K562 (cell line): Measurements from ENCODE around the gene RNF112. TPM values are rescaled to one million over a fixed set of nuclear protein-coding genes. Genes with fewer than 3 reads are reported as not detected.

Source experiments
- ATAC-seq: fragments of 200-7000 bp; cut with Tn5 transposase; 3 replicates; pipeline ENCODE4 v1.9.1; 2020; ENCODE audit warnings: moderate library complexity
- BruUV-seq: library from RNA; stranded (reverse); fragments of 400-500 nt; replicated peaks from 2 replicates; lab custom pipeline; 2021; lab: Mats Ljungman, UMichigan
- CTCF ChIA-PET: fragments of 300-600 bp; formaldehyde crosslinking; extraction: SDS; loops from one replicate; lab custom pipeline; 2021; ENCODE audit warnings: low intra/inter-chr PET ratio; lab: Yijun Ruan, JAX
- POLR2A ChIA-PET: fragments of 300-600, 350-650 bp; sonication (Branson Sonifier 250); formaldehyde crosslinking; extraction: SDS; loops from one replicate; lab custom pipeline; 2021; ENCODE audit warnings: antibody characterized with exemption, inconsistent platforms; lab: Yijun Ruan, JAX
- DNase-seq, 4 experiments: peaks; one replicate each; pipeline versions ENCODE4 v3.0.0 to v3.0.0-alpha.2; 2011 to 2018; ENCODE audit warnings: low spot score in 3 of 4, mixed read lengths in 3 of 4; ENCODE audit errors: extremely low read depth in 1 of 4
- FAIRE-seq: peaks from 2 replicates; lab custom pipeline; 2011; peaks lifted over from hg19 to GRCh38; lab: Jason Lieb, UNC
- H2AFZ ChIP-seq: 2 replicates; pipeline ENCODE4 v1.6.0; 2011; ENCODE audit warnings: low read depth, low read length, control low read depth, inconsistent platforms
- H3K27ac ChIP-seq: fragments of 200-600 bp; 3 replicates; pipeline ENCODE4 v1.8.0; 2011; ENCODE audit warnings: low read depth, mild to moderate bottlenecking, control low read depth, inconsistent platforms, low read length, moderate library complexity, mixed read lengths; ENCODE audit errors: extremely low read depth
- H3K27me3 ChIP-seq, 2 experiments: fragments of 300-600 bp in 1 of 2; 2 replicates in 1 of 2; 3 replicates in 1 of 2; pipeline versions ENCODE4 v1.6.0 to v1.8.0; 2011; ENCODE audit warnings: inconsistent platforms in 2 of 2, low read length in 2 of 2, mild to moderate bottlenecking in 1 of 2, mixed read lengths in 1 of 2, moderate library complexity in 1 of 2; ENCODE audit not compliant: control insufficient read depth in 2 of 2, insufficient read depth in 2 of 2
- H3K36me3 ChIP-seq: fragments of 300-600 bp; 3 replicates; pipeline ENCODE4 v1.8.0; 2011; ENCODE audit warnings: mild to moderate bottlenecking, low read length, inconsistent platforms; ENCODE audit not compliant: control insufficient read depth, insufficient read depth
- H3K4me1 ChIP-seq, 2 experiments: fragments of 200-600 bp in 1 of 2; replicated peaks in 1 of 2; 2 replicates in 1 of 2; 3 replicates in 1 of 2; pipeline versions ENCODE4 v1.5.1 to v1.8.0; 2011; ENCODE audit warnings: inconsistent platforms in 2 of 2, low read length in 2 of 2, mild to moderate bottlenecking in 1 of 2, mixed read lengths in 1 of 2, moderate library complexity in 1 of 2; ENCODE audit not compliant: control insufficient read depth in 2 of 2, insufficient read depth in 2 of 2
- H3K4me2 ChIP-seq: 2 replicates; pipeline ENCODE4 v1.6.1; 2011; ENCODE audit warnings: low read length, control low read depth, inconsistent platforms, mixed read lengths; ENCODE audit not compliant: insufficient read depth
- H3K4me3 ChIP-seq: fragments of 200-600 bp; sonication (generic), shearing (Covaris generic); 2 replicates; pipeline ENCODE4 v1.5.1; 2016; ENCODE audit warnings: control low read depth, inconsistent platforms
- H3K79me2 ChIP-seq: fragments of 200-600 bp; 3 replicates; pipeline ENCODE4 v1.8.0; 2011; ENCODE audit warnings: low read length, inconsistent platforms; ENCODE audit not compliant: control insufficient read depth, insufficient read depth
- H3K9ac ChIP-seq, 2 experiments: 2 replicates each; pipeline versions ENCODE4 v1.6.0 to v1.6.1; 2011; ENCODE audit warnings: low read depth in 2 of 2, low read length in 2 of 2, control low read depth in 1 of 2, inconsistent platforms in 1 of 2, mild to moderate bottlenecking in 1 of 2, mixed read lengths in 1 of 2; ENCODE audit not compliant: insufficient read depth in 1 of 2
- H3K9me1 ChIP-seq: one replicate; pipeline ENCODE4 v1.6.0; 2011; ENCODE audit warnings: inconsistent platforms, mild to moderate bottlenecking, low read length, moderate library complexity; ENCODE audit not compliant: control insufficient read depth, insufficient read depth
- H3K9me3 ChIP-seq: replicated peaks from 2 replicates; pipeline ENCODE4 v1.5.1; 2011; ENCODE audit warnings: low read depth, low read length, inconsistent platforms; ENCODE audit not compliant: control insufficient read depth, insufficient read depth
- H4K20me1 ChIP-seq: replicated peaks from 2 replicates; pipeline ENCODE4 v1.6.1; 2011; ENCODE audit warnings: low read length, inconsistent platforms, mixed read lengths; ENCODE audit not compliant: control insufficient read depth, insufficient read depth
- CBX3 ChIP-seq, 2 experiments: IDR thresholded peaks; 1 replicate in 1 of 2; 2 replicates in 1 of 2; pipeline ENCODE4 v1.6.1; 2012; ENCODE audit warnings: inconsistent platforms in 2 of 2, low read length in 2 of 2, borderline replicate concordance in 1 of 2, control low read depth in 1 of 2
- COPS2 ChIP-seq: fragments of 450-650 bp; conservative IDR thresholded peaks from 2 replicates; pipeline ENCODE4 v1.6.1; 2016; ENCODE audit warnings: mild to moderate bottlenecking, moderate library complexity
- EGR1 ChIP-seq: fragments of 450-650 bp; conservative IDR thresholded peaks from 2 replicates; pipeline ENCODE4 v1.6.1; 2017; ENCODE audit warnings: mild to moderate bottlenecking
- ELF1 ChIP-seq: fragments of 200-800 bp; sonication (Bioruptor generic); IDR thresholded peaks from 2 replicates; pipeline ENCODE4 v1.6.1; 2016; ENCODE audit warnings: missing genetic modification characterization, missing compliant biosample characterization
- ETV1 ChIP-seq: fragments of 450-650 bp; conservative IDR thresholded peaks from 2 replicates; pipeline ENCODE4 v1.6.1; 2016; ENCODE audit warnings: missing genetic modification characterization, control low read depth, low read depth, missing compliant biosample characterization
- KDM2B ChIP-seq: fragments of 250-450 bp; sonication (Bioruptor Pico); IDR thresholded peaks from 2 replicates; pipeline ENCODE4 v1.8.0; 2021; ENCODE audit warnings: mild to moderate bottlenecking, moderate library complexity
- KLF10 ChIP-seq: fragments of 250-450 bp; sonication (Bioruptor Pico); IDR thresholded peaks from 2 replicates; pipeline ENCODE4 v1.6.1; 2021; ENCODE audit warnings: matching md5 sums
- MAFF ChIP-seq: IDR thresholded peaks from 2 replicates; pipeline ENCODE4 v1.6.1; 2012; ENCODE audit warnings: low read length, improper control_type of control experiment
- SETDB1 ChIP-seq: IDR thresholded peaks from one replicate; pipeline ENCODE4 v1.6.1; 2012; ENCODE audit warnings: low read length, control low read depth, inconsistent platforms
- TAF1 ChIP-seq: IDR thresholded peaks from 2 replicates; pipeline ENCODE4 v1.6.1; 2011; ENCODE audit warnings: mild to moderate bottlenecking, low read length, moderate library complexity; ENCODE audit not compliant: insufficient read depth, control insufficient read depth, severe bottlenecking; ENCODE audit errors: extremely low read depth
- TRIM24 ChIP-seq, 2 experiments: fragments of 450-650 bp; IDR thresholded peaks; 2 replicates each; pipeline ENCODE4 v1.6.1; 2016
- TRIM28 ChIP-seq: fragments of 450-650 bp; IDR thresholded peaks from 2 replicates; pipeline ENCODE4 v1.6.1; 2017
- ZC3H4 ChIP-seq: sonication (generic); formaldehyde crosslinking; IDR thresholded peaks from 2 replicates; pipeline ENCODE4 v1.9.0; 2021; ENCODE audit warnings: missing genetic modification reagents, borderline replicate concordance
- ZFX ChIP-seq: sonication (generic); formaldehyde crosslinking; IDR thresholded peaks from 2 replicates; pipeline ENCODE4 v1.8.0; 2022; ENCODE audit warnings: mild to moderate bottlenecking, missing genetic modification reagents, moderate library complexity
- ZNF140 ChIP-seq: fragments of 250-450 bp; sonication (Bioruptor Pico); IDR thresholded peaks from 2 replicates; pipeline ENCODE4 v1.8.0; 2021; ENCODE audit warnings: moderate library complexity, mild to moderate bottlenecking, inconsistent platforms
- ZNF764 ChIP-seq: fragments of 250-450 bp; sonication (Bioruptor Pico); IDR thresholded peaks from 2 replicates; pipeline ENCODE4 v1.4.0; 2020; ENCODE audit warnings: low read depth, mild to moderate bottlenecking, moderate library complexity
- WGBS: fragments of 100-300 bp; shearing (Covaris generic); methylation state at CpG from one replicate; pipeline ENCODE4 v1.1.6; 2016; ENCODE audit warnings: low coverage, mixed read lengths; ENCODE audit not compliant: insufficient coverage; ENCODE audit errors: missing lambda C conversion rate; 5-methylcytosine and 5-hydroxymethylcytosine counted together
- in situ Hi-C: fragments of 300-500 bp; cut with MboI; formaldehyde crosslinking; loops from 4 replicates; pipeline ENCODE4 v1.15.0; 2018; ENCODE audit warnings: inconsistent platforms, mixed read lengths
- intact Hi-C: fragments of 100-400 bp; cut with micrococcal nuclease; formaldehyde crosslinking; loops from 2 replicates; pipeline ENCODE4 v1.14.2; 2022
- polyA plus RNA-seq, 8 experiments: library from polyadenylated mRNA; depleted of rRNA in 4 of 8; stranded (reverse) in 5 of 8; unstranded in 3 of 8; fragments of >200 nt; fragmentation: Nextera tagmentation in 2 of 8; fragmentation: Illumina TruSeq in 1 of 8; extraction: Ambion mirVana in 2 of 8; extraction: Trizol in 1 of 8; gene quantifications; 2 replicates each; pipeline versions ENCODE4 v1.2.1 to v1.2.3, GENCODE V29; 2011 to 2014; ENCODE audit warnings: inconsistent platforms in 1 of 8, missing spikeins in 1 of 8
- total RNA-seq, 7 experiments: library from RNA; depleted of rRNA in 6 of 7; stranded (reverse); fragments of >200 nt in 6 of 7; fragmentation: Illumina TruSeq in 2 of 7; extraction: Trizol in 2 of 7; gene quantifications; 2 replicates each; pipeline versions ENCODE4 v1.2.1 to v1.2.3, GENCODE V29; 2011 to 2021; ENCODE audit warnings: low replicate concordance in 1 of 7
- TF ChIP-seq, protein P1 (sequence below): IDR thresholded peaks from 3 replicates; pipeline ENCODE4 v1.6.1; 2011; ENCODE audit warnings: borderline replicate concordance, mild to moderate bottlenecking; ENCODE audit not compliant: insufficient read length, insufficient read depth
- TF ChIP-seq, protein P2 (sequence below): sonication (generic); IDR thresholded peaks from 2 replicates; pipeline ENCODE4 v1.6.1; 2016
- TF ChIP-seq, protein P3 (sequence below): sonication (generic); formaldehyde crosslinking; IDR thresholded peaks from 2 replicates; pipeline ENCODE4 v1.8.0; 2022; ENCODE audit warnings: mild to moderate bottlenecking, missing genetic modification reagents
- TF ChIP-seq, protein P4 (sequence below): fragments of 250-450 bp; sonication (Bioruptor Pico); IDR thresholded peaks from 2 replicates; pipeline ENCODE4 v1.4.0; 2020

RNF112 gene
- total and polyA plus RNA-seq, 9 of the 15 experiments (the other 6 are each of a cell fraction or from before 2014, with no cell fraction given): 0.05 TPM; not detected in 8

DNA sequence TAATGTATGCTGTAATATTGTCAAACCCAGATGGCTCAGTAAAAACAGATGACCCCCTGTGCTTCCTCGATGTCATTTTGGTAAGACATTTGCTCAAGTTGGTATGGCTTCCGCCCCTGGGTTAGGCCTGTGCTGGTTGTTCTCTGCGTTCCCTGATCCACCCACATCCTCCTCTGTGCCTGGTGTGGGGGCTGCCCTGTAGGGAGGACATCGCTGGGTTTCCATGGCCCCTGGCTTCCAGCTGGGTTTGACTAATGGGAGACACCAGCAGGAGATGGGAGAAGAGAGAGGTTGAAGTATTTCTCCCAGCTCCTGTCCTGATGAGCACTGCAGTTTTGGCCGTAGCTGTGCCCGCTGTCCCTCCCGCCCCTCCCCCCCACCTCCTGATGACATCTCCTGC, 19.6 kb upstream of the RNF112 start (continued):
- TF ChIP-seq EGR1: no peak
- no peak for TF ChIP-seq KDM2B (CRISPR knock-in tag)
- TF ChIP-seq, protein P1, sequence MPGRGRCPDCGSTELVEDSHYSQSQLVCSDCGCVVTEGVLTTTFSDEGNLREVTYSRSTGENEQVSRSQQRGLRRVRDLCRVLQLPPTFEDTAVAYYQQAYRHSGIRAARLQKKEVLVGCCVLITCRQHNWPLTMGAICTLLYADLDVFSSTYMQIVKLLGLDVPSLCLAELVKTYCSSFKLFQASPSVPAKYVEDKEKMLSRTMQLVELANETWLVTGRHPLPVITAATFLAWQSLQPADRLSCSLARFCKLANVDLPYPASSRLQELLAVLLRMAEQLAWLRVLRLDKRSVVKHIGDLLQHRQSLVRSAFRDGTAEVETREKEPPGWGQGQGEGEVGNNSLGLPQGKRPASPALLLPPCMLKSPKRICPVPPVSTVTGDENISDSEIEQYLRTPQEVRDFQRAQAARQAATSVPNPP: no peak
- no peak for TF ChIP-seq ZNF140 (CRISPR knock-in tag)
- TF ChIP-seq CBX3 (IDR thresholded peaks at IDR 0.05; ENCODE audit: borderline replicate concordance in 1 of 2, low read length in 2 of 2): no peak
- TF ChIP-seq ZFX (CRISPR knock-in tag): no peak
- no peak for TF ChIP-seq SETDB1
- TF ChIP-seq ETV1: no peak
- TF ChIP-seq, all 486 proteins: peak for 3

DNA sequence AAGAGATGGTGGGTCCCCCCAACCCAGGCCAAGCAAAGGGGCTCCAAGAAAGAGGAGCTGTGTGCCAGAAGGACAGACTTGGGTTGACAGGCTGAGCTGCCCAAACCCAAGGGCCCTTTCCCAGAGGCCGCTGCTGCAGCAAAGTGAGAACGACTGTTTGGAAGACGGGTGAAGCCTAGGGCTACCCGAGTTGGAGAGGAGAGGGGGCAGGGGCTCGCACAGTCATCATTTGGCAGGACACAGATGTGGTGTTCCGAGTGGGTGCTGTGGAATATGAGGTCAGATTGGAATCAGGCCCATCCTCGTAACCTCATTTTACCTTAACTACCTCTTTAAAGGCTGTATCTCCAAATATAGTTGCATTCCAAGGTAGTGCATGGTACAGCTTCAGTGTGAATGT, 18.7 kb upstream of the RNF112 start:
- in situ Hi-C loops (no loop called here), intact Hi-C loops (no loop called here)
- H3K36me3 ChIP-seq: no peaks in the 10 kb centered on the region
- no peak overlapping the region for H3K4me3 ChIP-seq
- FAIRE-seq (no peak), DNase-seq (no peak), ATAC-seq (no peak)
- no peaks in the 10 kb centered on the region for H3K9me1 ChIP-seq
- no peaks in the 10 kb centered on the region for H4K20me1 ChIP-seq
- WGBS: 26% methylated on average over 6 of the region's 7 CpGs
- no TSS peak for BruUV-seq
- no peaks in the 10 kb centered on the region for H3K9me3 ChIP-seq
- H3K79me2 ChIP-seq: no peaks in the 10 kb centered on the region
- no peaks in the 10 kb centered on the region; a peak in 1 of 5 replicates for H3K27me3 ChIP-seq
- H2AFZ ChIP-seq: no peak overlapping the region
- POLR2A ChIA-PET: no interaction called here
- peaks cover 0 to 4% of the 10 kb centered on the region in 2 experiments; a peak in 3 of 5 replicates for H3K4me1 ChIP-seq
- no peak overlapping the region for H3K9ac ChIP-seq
- no peak overlapping the region for H3K4me2 ChIP-seq
- CTCF ChIA-PET: no interaction called here
- no peak overlapping the region for H3K27ac ChIP-seq
- TF ChIP-seq TRIM24 (IDR thresholded peaks at IDR 0.05) (no peak), ELF1 (no peak), MAFF (no peak), KLF10 (CRISPR knock-in tag) (no peak), COPS2 (no peak), ZC3H4 (CRISPR knock-in tag) (no peak), TAF1 (no peak), ZNF764 (CRISPR knock-in tag) (no peak), TRIM28 (no peak)
- TF ChIP-seq, protein P2, sequence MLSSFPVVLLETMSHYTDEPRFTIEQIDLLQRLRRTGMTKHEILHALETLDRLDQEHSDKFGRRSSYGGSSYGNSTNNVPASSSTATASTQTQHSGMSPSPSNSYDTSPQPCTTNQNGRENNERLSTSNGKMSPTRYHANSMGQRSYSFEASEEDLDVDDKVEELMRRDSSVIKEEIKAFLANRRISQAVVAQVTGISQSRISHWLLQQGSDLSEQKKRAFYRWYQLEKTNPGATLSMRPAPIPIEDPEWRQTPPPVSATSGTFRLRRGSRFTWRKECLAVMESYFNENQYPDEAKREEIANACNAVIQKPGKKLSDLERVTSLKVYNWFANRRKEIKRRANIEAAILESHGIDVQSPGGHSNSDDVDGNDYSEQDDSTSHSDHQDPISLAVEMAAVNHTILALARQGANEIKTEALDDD: no peak
- TF ChIP-seq, protein P3, sequence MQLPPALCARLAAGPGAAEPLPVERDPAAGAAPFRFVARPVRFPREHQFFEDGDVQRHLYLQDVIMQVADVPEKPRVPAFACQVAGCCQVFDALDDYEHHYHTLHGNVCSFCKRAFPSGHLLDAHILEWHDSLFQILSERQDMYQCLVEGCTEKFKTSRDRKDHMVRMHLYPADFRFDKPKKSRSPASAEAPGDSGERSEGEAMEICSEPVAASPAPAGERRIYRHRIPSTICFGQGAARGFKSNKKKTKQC (CRISPR knock-in tag): no peak
- TF ChIP-seq, protein P4, sequence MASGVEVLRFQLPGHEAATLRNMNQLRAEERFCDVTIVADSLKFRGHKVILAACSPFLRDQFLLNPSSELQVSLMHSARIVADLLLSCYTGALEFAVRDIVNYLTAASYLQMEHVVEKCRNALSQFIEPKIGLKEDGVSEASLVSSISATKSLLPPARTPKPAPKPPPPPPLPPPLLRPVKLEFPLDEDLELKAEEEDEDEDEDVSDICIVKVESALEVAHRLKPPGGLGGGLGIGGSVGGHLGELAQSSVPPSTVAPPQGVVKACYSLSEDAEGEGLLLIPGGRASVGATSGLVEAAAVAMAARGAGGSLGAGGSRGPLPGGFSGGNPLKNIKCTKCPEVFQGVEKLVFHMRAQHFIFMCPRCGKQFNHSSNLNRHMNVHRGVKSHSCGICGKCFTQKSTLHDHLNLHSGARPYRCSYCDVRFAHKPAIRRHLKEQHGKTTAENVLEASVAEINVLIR (CRISPR knock-in tag): no peak
